Measurements from ENCODE around the gene TMEM234. TPM values are rescaled to one million over a fixed set of nuclear protein-coding genes. Genes with fewer than 3 reads are reported as not detected.

The TMEM234 gene
- 7.2 TPM for polyA plus RNA-seq (2013, experiment 1 of 2)
- polyA plus RNA-seq (2013, experiment 2 of 2) = 7.4 TPM

DNA sequence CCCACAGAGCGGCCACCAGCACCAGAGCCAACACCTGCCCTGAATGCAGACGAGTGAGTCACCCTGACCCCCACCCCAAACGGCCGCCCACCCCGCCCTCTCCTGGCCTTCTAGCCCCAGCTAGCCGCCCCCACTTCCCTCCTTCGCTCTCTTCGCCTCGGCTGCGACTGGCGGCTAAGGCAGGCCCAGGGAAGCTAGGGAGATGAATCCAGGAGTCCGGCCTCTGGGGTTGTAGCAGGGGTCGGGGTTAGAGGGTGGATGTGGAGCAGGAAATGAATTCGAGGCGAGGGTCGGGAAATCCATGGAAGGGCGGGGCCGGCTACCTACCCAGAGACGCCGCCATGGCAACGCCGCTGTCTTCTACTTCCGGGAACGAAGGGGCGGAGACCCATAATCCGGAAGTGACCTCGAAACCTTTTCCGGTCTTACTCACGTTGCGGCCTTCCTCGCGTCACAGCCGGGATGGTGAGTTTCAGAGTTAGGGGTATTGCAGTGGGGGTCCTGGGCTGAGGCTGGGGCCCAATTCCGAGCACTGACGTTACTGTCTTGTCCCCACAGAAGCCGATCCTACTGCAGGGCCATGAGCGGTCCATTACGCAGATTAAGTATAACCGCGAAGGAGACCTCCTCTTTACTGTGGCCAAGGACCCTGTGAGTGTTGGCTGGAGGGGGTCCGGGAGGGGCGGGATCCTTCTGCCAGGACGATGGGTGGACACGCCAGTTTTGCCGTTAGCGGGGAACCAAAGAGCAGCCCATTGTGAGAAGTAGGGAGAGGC, at the start of gene TMEM234, which contains the start of gene EIF3I:
TSS of gene TMEM234 (minus strand) at position 374 of the 776 bp plus-strand sequence. CDS start at position 343, 31 bp downstream.
TSS of gene EIF3I (plus strand) at position 428 of the 776 bp plus-strand sequence. CDS start at position 463, 35 bp downstream.
- Histone ChIP-seq H4K8ac (ENCODE audit: low read depth, low read length) (no peak within 1 kb of the TSS), H2AK5ac (ENCODE audit: low read length) (peak within 1 kb of the TSS; percentile 25), H3K56ac (ENCODE audit: low read length) (peak within 1 kb of the TSS; percentile 94), H2BK15ac (replicated peaks; ENCODE audit: low read depth) (no peak within 1 kb of the TSS), H3K79me2 (ENCODE audit: control insufficient read depth, insufficient read depth, low read length) (peaks cover 16% of the 10 kb centered on the region), H3K4me3 (ENCODE audit: low read length) (peak within 1 kb of the TSS; percentile 93), H3K4ac (ENCODE audit: low read depth, low read length) (peak within 1 kb of the TSS; percentile 49), H3K79me1 (ENCODE audit: low read length) (peaks cover 17% of the 10 kb centered on the region), H3K36me3 (ENCODE audit: control insufficient read depth, insufficient read depth, low read length) (peaks cover 7% of the 10 kb centered on the region), H3K4me1 (ENCODE audit: control insufficient read depth, low read depth, low read length) (peaks cover 5% of the 10 kb centered on the region), H3K18ac (ENCODE audit: low read length) (peak within 1 kb of the TSS; percentile 33), H3K9ac (ENCODE audit: low read length) (peak within 1 kb of the TSS; percentile 95), H3K4me2 (ENCODE audit: low read length) (peak within 1 kb of the TSS; percentile 77), H4K5ac (ENCODE audit: low read length) (no peak within 1 kb of the TSS), H2BK120ac (ENCODE audit: low read depth, low read length) (no peak within 1 kb of the TSS), H3K27me3 (ENCODE audit: insufficient read depth, low read length, poor library complexity) (no peaks in the 10 kb centered on the region), H2BK5ac (ENCODE audit: low read length) (peak within 1 kb of the TSS; percentile 64), H3K27ac (ENCODE audit: low read depth, low read length) (peak within 1 kb of the TSS; percentile 64), H3K23ac (ENCODE audit: low read length) (peak within 1 kb of the TSS; percentile 17)
- no CpG with 5 or more reads among the region's 46 CpGs for WGBS (ENCODE audit: extremely low coverage, insufficient coverage, low lambda C conversion rate)
- DNase-seq = peak; percentile 98

- no peak overlapping the region for H3K18ac ChIP-seq (ENCODE audit: low read length)
- H3K9ac ChIP-seq (ENCODE audit: low read length) = no peak overlapping the region
- H3K56ac ChIP-seq (ENCODE audit: low read length) = no peak overlapping the region
- H2AK5ac ChIP-seq (ENCODE audit: low read length) = no peak overlapping the region
- no peak overlapping the region for H2BK120ac ChIP-seq (ENCODE audit: low read depth, low read length)
- H3K79me2 ChIP-seq (ENCODE audit: control insufficient read depth, insufficient read depth, low read length) = no peaks in the 10 kb centered on the region
- no peak for DNase-seq
- H2BK5ac ChIP-seq (ENCODE audit: low read length) = no peak overlapping the region
- no peak overlapping the region for H3K4me2 ChIP-seq (ENCODE audit: low read length)
- no peaks in the 10 kb centered on the region for H3K79me1 ChIP-seq (ENCODE audit: low read length)
- H4K8ac ChIP-seq (ENCODE audit: low read depth, low read length) = no peak overlapping the region
- no peak overlapping the region for H3K4ac ChIP-seq (ENCODE audit: low read depth, low read length)
- no peaks in the 10 kb centered on the region for H3K36me3 ChIP-seq (ENCODE audit: control insufficient read depth, insufficient read depth, low read length)
- H3K27me3 ChIP-seq (ENCODE audit: insufficient read depth, low read length, poor library complexity) = no peaks in the 10 kb centered on the region
- H3K4me1 ChIP-seq (ENCODE audit: control insufficient read depth, low read depth, low read length) = peaks cover 5% of the 10 kb centered on the region
- no peak overlapping the region for H3K4me3 ChIP-seq (ENCODE audit: low read length)
- H3K27ac ChIP-seq (ENCODE audit: low read depth, low read length) = no peak overlapping the region
- H3K23ac ChIP-seq (ENCODE audit: low read length) = no peak overlapping the region
- H4K5ac ChIP-seq (ENCODE audit: low read length) = no peak overlapping the region
- H2BK15ac ChIP-seq (replicated peaks; ENCODE audit: low read depth) = no peak overlapping the region
Measured at GRCh38 chr1:32269744-32270143, 47.6 kb upstream of the TMEM234 start.

DNA sequence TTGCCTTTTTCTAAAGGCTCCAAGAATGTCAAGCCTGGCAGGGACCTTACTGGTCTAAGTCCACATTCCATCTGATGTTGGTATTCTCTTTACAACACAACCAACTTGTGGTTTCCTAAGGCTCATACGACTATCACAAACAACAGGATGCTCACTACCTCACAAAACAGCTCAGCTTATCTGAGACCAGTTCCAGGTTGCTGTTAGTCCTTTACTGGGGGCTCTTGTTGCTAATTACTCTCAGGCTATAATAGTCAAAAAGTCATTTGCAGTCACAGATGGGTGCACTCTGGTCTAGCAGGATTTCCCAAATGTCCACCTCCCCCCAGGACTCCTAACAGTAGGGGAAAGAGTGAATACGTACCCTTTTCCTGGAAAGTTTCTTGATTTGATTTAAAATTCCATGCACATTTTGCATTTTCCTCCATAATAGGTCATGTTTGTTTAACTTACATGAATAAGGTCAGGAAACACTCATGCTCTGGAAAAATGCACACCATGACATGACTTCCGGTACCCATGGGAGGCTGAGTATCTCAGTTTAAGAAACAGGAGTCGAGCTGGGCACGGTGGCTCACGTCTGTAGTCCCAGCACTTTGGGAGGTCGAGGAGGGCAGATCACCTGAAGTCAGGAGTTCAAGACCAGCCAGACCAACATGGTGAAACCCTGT, 44.9 kb upstream of the TMEM234 start:
- H4K5ac ChIP-seq (ENCODE audit: low read length) = no peak overlapping the region
- H2BK5ac ChIP-seq (ENCODE audit: low read length) = no peak overlapping the region
- H3K9ac ChIP-seq (ENCODE audit: low read length) = no peak overlapping the region
- H3K56ac ChIP-seq (ENCODE audit: low read length) = no peak overlapping the region
- H3K79me2 ChIP-seq (ENCODE audit: control insufficient read depth, insufficient read depth, low read length) = no peaks in the 10 kb centered on the region
- DNase-seq = no peak
- no peak overlapping the region for H4K8ac ChIP-seq (ENCODE audit: low read depth, low read length)
- no peak overlapping the region for H3K27ac ChIP-seq (ENCODE audit: low read depth, low read length)
- no peak overlapping the region for H3K4me2 ChIP-seq (ENCODE audit: low read length)
- no peak overlapping the region for H2AK5ac ChIP-seq (ENCODE audit: low read length)
- WGBS (ENCODE audit: extremely low coverage, insufficient coverage, low lambda C conversion rate) = no CpG with 5 or more reads among the region's 7 CpGs
- H2BK120ac ChIP-seq (ENCODE audit: low read depth, low read length) = no peak overlapping the region
- no peaks in the 10 kb centered on the region for H3K27me3 ChIP-seq (ENCODE audit: insufficient read depth, low read length, poor library complexity)
- no peak overlapping the region for H2BK15ac ChIP-seq (replicated peaks; ENCODE audit: low read depth)
- no peak overlapping the region for H3K4me3 ChIP-seq (ENCODE audit: low read length)
- no peaks in the 10 kb centered on the region for H3K4me1 ChIP-seq (ENCODE audit: control insufficient read depth, low read depth, low read length)
- H3K36me3 ChIP-seq (ENCODE audit: control insufficient read depth, insufficient read depth, low read length) = no peaks in the 10 kb centered on the region
- no peak overlapping the region for H3K4ac ChIP-seq (ENCODE audit: low read depth, low read length)
- H3K79me1 ChIP-seq (ENCODE audit: low read length) = no peaks in the 10 kb centered on the region
- H3K23ac ChIP-seq (ENCODE audit: low read length) = no peak overlapping the region
- H3K18ac ChIP-seq (ENCODE audit: low read length) = no peak overlapping the region

DNA sequence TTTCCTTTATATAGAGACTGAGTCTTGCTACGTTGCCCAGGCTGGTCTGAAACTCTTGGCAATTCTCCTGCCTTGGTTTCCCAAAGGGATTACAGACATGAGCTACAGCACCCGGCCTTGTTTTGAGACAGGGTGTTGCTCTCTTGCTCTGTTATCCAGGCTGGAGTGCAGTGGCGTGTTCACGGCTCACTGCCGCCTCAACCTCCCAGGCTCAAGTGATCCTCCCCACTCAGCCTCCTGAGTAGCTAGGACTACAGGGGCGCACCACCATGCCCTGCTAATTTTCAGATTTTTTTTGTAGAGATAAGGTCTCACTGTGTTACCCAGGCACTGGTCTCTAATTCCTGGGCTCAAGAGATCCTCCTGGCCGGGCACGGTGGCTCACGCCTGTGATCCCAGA, 43.7 kb upstream of the TMEM234 start:
- H4K8ac ChIP-seq (ENCODE audit: low read depth, low read length) = no peak overlapping the region
- no peaks in the 10 kb centered on the region for H3K27me3 ChIP-seq (ENCODE audit: insufficient read depth, low read length, poor library complexity)
- H3K4me3 ChIP-seq (ENCODE audit: low read length) = no peak overlapping the region
- H3K79me1 ChIP-seq (ENCODE audit: low read length) = no peaks in the 10 kb centered on the region
- no CpG with 5 or more reads among the region's 9 CpGs for WGBS (ENCODE audit: extremely low coverage, insufficient coverage, low lambda C conversion rate)
- no peaks in the 10 kb centered on the region for H3K4me1 ChIP-seq (ENCODE audit: control insufficient read depth, low read depth, low read length)
- H3K9ac ChIP-seq (ENCODE audit: low read length) = no peak overlapping the region
- H3K79me2 ChIP-seq (ENCODE audit: control insufficient read depth, insufficient read depth, low read length) = no peaks in the 10 kb centered on the region
- H4K5ac ChIP-seq (ENCODE audit: low read length) = no peak overlapping the region
- no peak overlapping the region for H2AK5ac ChIP-seq (ENCODE audit: low read length)
- H3K18ac ChIP-seq (ENCODE audit: low read length) = no peak overlapping the region
- H3K23ac ChIP-seq (ENCODE audit: low read length) = no peak overlapping the region
- H3K27ac ChIP-seq (ENCODE audit: low read depth, low read length) = no peak overlapping the region
- no peak overlapping the region for H3K56ac ChIP-seq (ENCODE audit: low read length)
- H3K36me3 ChIP-seq (ENCODE audit: control insufficient read depth, insufficient read depth, low read length) = no peaks in the 10 kb centered on the region
- H3K4ac ChIP-seq (ENCODE audit: low read depth, low read length) = no peak overlapping the region
- no peak overlapping the region for H2BK5ac ChIP-seq (ENCODE audit: low read length)
- no peak overlapping the region for H3K4me2 ChIP-seq (ENCODE audit: low read length)
- DNase-seq = no peak
- no peak overlapping the region for H2BK15ac ChIP-seq (replicated peaks; ENCODE audit: low read depth)
- H2BK120ac ChIP-seq (ENCODE audit: low read depth, low read length) = no peak overlapping the region

DNA sequence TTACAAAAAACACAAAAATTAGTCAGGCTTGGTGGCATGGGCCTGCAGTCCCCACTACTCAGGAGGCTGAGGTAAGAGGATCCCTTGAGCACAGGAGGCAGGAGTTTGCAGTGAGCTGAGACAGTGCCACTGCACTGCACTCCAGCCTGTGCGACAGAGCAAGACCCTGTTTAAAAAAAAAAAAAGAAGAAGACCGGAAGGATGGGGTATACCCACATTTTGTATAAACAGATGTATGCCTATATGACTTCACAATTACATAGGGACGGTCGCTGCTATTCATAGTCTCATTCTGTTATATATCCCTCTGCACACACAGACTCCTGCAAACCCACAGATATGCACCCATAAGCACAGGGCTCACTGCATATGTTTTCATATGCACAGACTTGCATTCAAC, 41.6 kb upstream of the TMEM234 start:
- no peak overlapping the region for H3K56ac ChIP-seq (ENCODE audit: low read length)
- no peak overlapping the region for H2BK5ac ChIP-seq (ENCODE audit: low read length)
- no peak overlapping the region for H3K23ac ChIP-seq (ENCODE audit: low read length)
- H3K79me1 ChIP-seq (ENCODE audit: low read length) = no peaks in the 10 kb centered on the region
- no CpG with 5 or more reads among the region's 4 CpGs for WGBS (ENCODE audit: extremely low coverage, insufficient coverage, low lambda C conversion rate)
- H2BK120ac ChIP-seq (ENCODE audit: low read depth, low read length) = no peak overlapping the region
- H4K5ac ChIP-seq (ENCODE audit: low read length) = no peak overlapping the region
- H3K4ac ChIP-seq (ENCODE audit: low read depth, low read length) = no peak overlapping the region
- H2AK5ac ChIP-seq (ENCODE audit: low read length) = no peak overlapping the region
- no peak overlapping the region for H3K4me2 ChIP-seq (ENCODE audit: low read length)
- H3K4me1 ChIP-seq (ENCODE audit: control insufficient read depth, low read depth, low read length) = no peaks in the 10 kb centered on the region
- no peak overlapping the region for H2BK15ac ChIP-seq (replicated peaks; ENCODE audit: low read depth)
- no peak overlapping the region for H4K8ac ChIP-seq (ENCODE audit: low read depth, low read length)
- H3K36me3 ChIP-seq (ENCODE audit: control insufficient read depth, insufficient read depth, low read length) = no peaks in the 10 kb centered on the region
- H3K27me3 ChIP-seq (ENCODE audit: insufficient read depth, low read length, poor library complexity) = no peaks in the 10 kb centered on the region
- no peak overlapping the region for H3K18ac ChIP-seq (ENCODE audit: low read length)
- H3K9ac ChIP-seq (ENCODE audit: low read length) = no peak overlapping the region
- no peak overlapping the region for H3K4me3 ChIP-seq (ENCODE audit: low read length)
- H3K27ac ChIP-seq (ENCODE audit: low read depth, low read length) = no peak overlapping the region
- DNase-seq = no peak
- no peaks in the 10 kb centered on the region for H3K79me2 ChIP-seq (ENCODE audit: control insufficient read depth, insufficient read depth, low read length)

Measured in mesendoderm (in vitro differentiated cells).